ENCODE data around the gene EPHA6. TPM values are rescaled to one million over a fixed set of nuclear protein-coding genes. Genes with fewer than 3 reads are reported as not detected.

Gene EPHA6
- total RNA-seq, 4 donors from 2014 or later = 2.1 to 7.0 (median 5.8) TPM

- Histone ChIP-seq H3K4me1 (no peaks in the 10 kb centered on the region), H3K36me3 (no peaks in the 10 kb centered on the region)
These were observed 463.3 kb downstream of the EPHA6 start for GRCh38 chr3:97277708-97278107.

GRCh38 chr3:97278506-97278905, 464.1 kb downstream of the EPHA6 start:
- no peaks in the 10 kb centered on the region for H3K36me3 ChIP-seq
- H3K9me3 ChIP-seq = no peaks in the 10 kb centered on the region
- H3K4me1 ChIP-seq = no peaks in the 10 kb centered on the region
- H3K4me3 ChIP-seq (replicated peaks in 1 of 3) = no peak overlapping the region
- DNase-seq = no peak
- TF ChIP-seq POLR2A (IDR thresholded peaks at IDR 0.05) (no peak), CTCF (IDR thresholded peaks at IDR 0.05) (no peak)
- no peak overlapping the region for H3K27ac ChIP-seq
- intact Hi-C loops (cut with DNase I) = no loop called here
- 53 to 67% methylated on average over 1 of the region's 1 CpG for WGBS, 2 donors
- H3K27me3 ChIP-seq = no peaks in the 10 kb centered on the region

More at GRCh38 chr3:97277708-97278107, 463.3 kb downstream of the EPHA6 start:
- Histone ChIP-seq H3K27ac (no peak overlapping the region), H3K27me3 (no peaks in the 10 kb centered on the region), H3K9me3 (no peaks in the 10 kb centered on the region), H3K4me3 (replicated peaks in 1 of 3) (no peak overlapping the region)
- no peak for TF ChIP-seq CTCF (IDR thresholded peaks at IDR 0.05)
- no peak for TF ChIP-seq POLR2A (IDR thresholded peaks at IDR 0.05)
- DNase-seq = no peak
- 91 to 95% methylated on average over 4 of the region's 4 CpGs for WGBS, 2 donors
- intact Hi-C loops (cut with DNase I) = no loop called here

- TF ChIP-seq CTCF (IDR thresholded peaks at IDR 0.05) (no peak), POLR2A (IDR thresholded peaks at IDR 0.05) (no peak)
- intact Hi-C loops (cut with DNase I) = no loop called here
- H3K9me3 ChIP-seq = no peaks in the 10 kb centered on the region
- no peaks in the 10 kb centered on the region for H3K4me1 ChIP-seq
- 93 to 94% methylated on average over 10 to 13 of the region's 13 CpGs for WGBS, 2 donors
- no peak for DNase-seq
- H3K4me3 ChIP-seq (replicated peaks in 1 of 3) = no peak overlapping the region
- no peaks in the 10 kb centered on the region for H3K27me3 ChIP-seq
- H3K36me3 ChIP-seq = no peaks in the 10 kb centered on the region
- no peak overlapping the region for H3K27ac ChIP-seq
These were observed 477.5 kb downstream of the EPHA6 start for GRCh38 chr3:97291901-97292300.

GRCh38 chr3:97293596-97294131, 479.3 kb downstream of the EPHA6 start:
- WGBS, 2 donors = 85% methylated on average over 2 of the region's 5 CpGs; no CpG with 5 or more reads in 1 of the 2 donors
- H3K4me1 ChIP-seq = no peaks in the 10 kb centered on the region
- no peak overlapping the region for H3K4me3 ChIP-seq (replicated peaks in 1 of 3)
- H3K27me3 ChIP-seq = no peaks in the 10 kb centered on the region
- no peak overlapping the region for H3K27ac ChIP-seq
- no peak for DNase-seq
- no peaks in the 10 kb centered on the region for H3K9me3 ChIP-seq
- no peak for TF ChIP-seq POLR2A (IDR thresholded peaks at IDR 0.05)
- no peak for TF ChIP-seq CTCF (IDR thresholded peaks at IDR 0.05)
- H3K36me3 ChIP-seq = no peaks in the 10 kb centered on the region
- intact Hi-C loops (cut with DNase I) = no loop called here

GRCh38 chr3:97297032-97297431, 482.6 kb downstream of the EPHA6 start:
- TF ChIP-seq CTCF (IDR thresholded peaks at IDR 0.05) = no peak
- no peak for TF ChIP-seq POLR2A (IDR thresholded peaks at IDR 0.05)
- Histone ChIP-seq H3K27me3 (no peaks in the 10 kb centered on the region), H3K27ac (no peak overlapping the region), H3K9me3 (no peaks in the 10 kb centered on the region), H3K4me1 (no peaks in the 10 kb centered on the region), H3K36me3 (no peaks in the 10 kb centered on the region), H3K4me3 (replicated peaks in 1 of 3) (no peak overlapping the region)
- intact Hi-C loops (cut with DNase I) = no loop called here
- no peak for DNase-seq
- 0 to 8% methylated on average over 1 of the region's 1 CpG for WGBS, 2 donors
